Tibial nerve (tissue), 4 donors: ENCODE results near the gene TBC1D4. TPM values are rescaled to one million over a fixed set of nuclear protein-coding genes. Genes with fewer than 3 reads are reported as not detected.
"Not testable (repeated sequence)": the region's sequence is repeated elsewhere in the genome, so short reads cannot be mapped to it uniquely, and the experiment has no call there.

ENCODE experiments used
- DNase-seq, 2 donors: peaks; one replicate each; pipeline ENCODE4 v3.0.0-alpha.2; 2019; ENCODE audit warnings: low spot score in 2 of 2
- H3K27ac ChIP-seq, 4 donors: fragments of 200-600 bp; sonication (generic) in 3 of 4; one replicate each; pipeline ENCODE4 v1.5.1; 2017 to 2019; ENCODE audit warnings: mild to moderate bottlenecking in 1 of 4
- H3K27me3 ChIP-seq, 2 donors: fragments of 200-600 bp; sonication (generic) in 1 of 2; one replicate each; pipeline versions ENCODE4 v1.5.1 to v1.6.0; 2017 to 2019
- H3K36me3 ChIP-seq, 3 donors: fragments of 200-600 bp; sonication (generic); one replicate each; pipeline ENCODE4 v1.5.1; 2018 to 2019
- H3K4me1 ChIP-seq, 4 donors: fragments of 200-600 bp; sonication (generic) in 3 of 4; one replicate each; pipeline ENCODE4 v1.5.1; 2017 to 2019
- H3K4me3 ChIP-seq, 4 donors: fragments of 200-600 bp; sonication (generic) in 3 of 4; one replicate each; pipeline ENCODE4 v1.5.1; 2017 to 2019; ENCODE audit warnings: mild to moderate bottlenecking in 1 of 4, moderate library complexity in 1 of 4
- H3K9me3 ChIP-seq, 4 donors: fragments of 200-600 bp; sonication (generic) in 3 of 4; one replicate each; pipeline ENCODE4 v1.5.1; 2017 to 2019
- EP300 ChIP-seq, 2 donors: sonication (generic); formaldehyde crosslinking; IDR thresholded peaks; one replicate each; pipeline ENCODE4 v1.6.1; 2017; ENCODE audit warnings: antibody characterized with exemption in 2 of 2, mild to moderate bottlenecking in 1 of 2
- POLR2A ChIP-seq, 2 donors: fragments of 450-650 bp; IDR thresholded peaks; one replicate each; pipeline ENCODE4 v1.6.1; 2017; ENCODE audit warnings: antibody characterized with exemption in 2 of 2, mild to moderate bottlenecking in 2 of 2, moderate library complexity in 2 of 2
- WGBS, 2 donors: methylation state at CpG; one replicate each; pipeline ENCODE4 v1.1.5; 2018; 5-methylcytosine and 5-hydroxymethylcytosine counted together
- total RNA-seq, 4 donors: library from RNA; depleted of rRNA; stranded (reverse); fragments of >200 nt; gene quantifications; one replicate each; pipeline ENCODE4 v1.1.0, GENCODE V29; 2016
- TF ChIP-seq, protein P1 (sequence below), 5 experiments: fragments of 200-600 bp in 3 of 5; fragments of 450-650 bp in 2 of 5; sonication (generic) in 3 of 5; IDR thresholded peaks; one replicate each; pipeline ENCODE4 v1.5.1; 2016 to 2019; ENCODE audit warnings: antibody characterized with exemption in 5 of 5, mild to moderate bottlenecking in 3 of 5, moderate library complexity in 2 of 5

The TBC1D4 gene
- total RNA-seq, 4 donors from 2014 or later: 17.7 to 45.4 (median 33.4) TPM

GRCh38 chr13:75271846-75272245 lies 210.1 kb downstream of the TBC1D4 start:
- H3K4me3 ChIP-seq: no peak overlapping the region
- no peaks in the 10 kb centered on the region for H3K27me3 ChIP-seq
- DNase-seq: no peak
- 91 to 97% methylated on average over 1 of the region's 1 CpG for WGBS, 2 donors
- no peaks in the 10 kb centered on the region for H3K36me3 ChIP-seq
- H3K9me3 ChIP-seq: peaks cover 0 to 16% (median 0%) of the 10 kb centered on the region in 4 donors
- no peak overlapping the region for H3K27ac ChIP-seq
- TF ChIP-seq EP300 (IDR thresholded peaks at IDR 0.05) (no peak), POLR2A (IDR thresholded peaks at IDR 0.05) (no peak)
- TF ChIP-seq, protein P1, sequence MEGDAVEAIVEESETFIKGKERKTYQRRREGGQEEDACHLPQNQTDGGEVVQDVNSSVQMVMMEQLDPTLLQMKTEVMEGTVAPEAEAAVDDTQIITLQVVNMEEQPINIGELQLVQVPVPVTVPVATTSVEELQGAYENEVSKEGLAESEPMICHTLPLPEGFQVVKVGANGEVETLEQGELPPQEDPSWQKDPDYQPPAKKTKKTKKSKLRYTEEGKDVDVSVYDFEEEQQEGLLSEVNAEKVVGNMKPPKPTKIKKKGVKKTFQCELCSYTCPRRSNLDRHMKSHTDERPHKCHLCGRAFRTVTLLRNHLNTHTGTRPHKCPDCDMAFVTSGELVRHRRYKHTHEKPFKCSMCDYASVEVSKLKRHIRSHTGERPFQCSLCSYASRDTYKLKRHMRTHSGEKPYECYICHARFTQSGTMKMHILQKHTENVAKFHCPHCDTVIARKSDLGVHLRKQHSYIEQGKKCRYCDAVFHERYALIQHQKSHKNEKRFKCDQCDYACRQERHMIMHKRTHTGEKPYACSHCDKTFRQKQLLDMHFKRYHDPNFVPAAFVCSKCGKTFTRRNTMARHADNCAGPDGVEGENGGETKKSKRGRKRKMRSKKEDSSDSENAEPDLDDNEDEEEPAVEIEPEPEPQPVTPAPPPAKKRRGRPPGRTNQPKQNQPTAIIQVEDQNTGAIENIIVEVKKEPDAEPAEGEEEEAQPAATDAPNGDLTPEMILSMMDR (IDR thresholded peaks at IDR 0.05): no peak
- no peaks in the 10 kb centered on the region for H3K4me1 ChIP-seq

DNA sequence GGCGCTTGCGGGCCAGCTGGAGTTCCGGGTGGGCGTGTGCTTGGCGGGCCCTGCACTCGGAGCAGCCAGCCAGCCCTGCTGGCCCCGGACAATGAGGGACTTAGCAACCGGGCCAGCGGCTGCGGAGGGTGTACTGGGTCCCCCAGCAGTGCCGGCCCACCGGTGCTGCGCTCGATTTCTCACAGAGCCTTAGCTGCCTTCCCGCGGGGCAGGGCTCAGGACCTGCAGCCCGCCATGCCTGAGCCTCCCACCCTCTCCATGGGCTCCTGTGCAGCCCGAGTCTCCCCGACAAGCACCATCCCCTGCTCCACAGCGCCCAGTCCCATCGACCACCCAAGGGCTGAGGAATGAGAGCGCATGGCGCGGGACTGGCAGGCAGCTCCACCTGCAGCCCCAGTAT lies 213.5 kb downstream of the TBC1D4 start:
- 95% methylated on average over 4 to 11 of the region's 24 CpGs for WGBS, 2 donors
- DNase-seq, H3K4me3 ChIP-seq: not testable (repeated sequence)

GRCh38 chr13:75264611-75265010 lies 217.4 kb downstream of the TBC1D4 start:
- no peak overlapping the region for H3K4me3 ChIP-seq
- H3K27ac ChIP-seq: no peak overlapping the region
- no peaks in the 10 kb centered on the region for H3K36me3 ChIP-seq
- no peak for DNase-seq
- no peaks in the 10 kb centered on the region for H3K27me3 ChIP-seq
- H3K4me1 ChIP-seq: no peaks in the 10 kb centered on the region
- H3K9me3 ChIP-seq: no peaks in the 10 kb centered on the region
- WGBS, 2 donors: 89 to 94% methylated on average over 2 of the region's 2 CpGs
- TF ChIP-seq EP300 (IDR thresholded peaks at IDR 0.05) (no peak), POLR2A (IDR thresholded peaks at IDR 0.05) (no peak)
- TF ChIP-seq, protein P1 (IDR thresholded peaks at IDR 0.05): no peak

More for the DNA sequence above, 213.5 kb downstream of the TBC1D4 start:
- not testable (repeated sequence) for H3K36me3 ChIP-seq, H3K9me3 ChIP-seq, H3K27me3 ChIP-seq, H3K4me1 ChIP-seq, H3K27ac ChIP-seq

DNA sequence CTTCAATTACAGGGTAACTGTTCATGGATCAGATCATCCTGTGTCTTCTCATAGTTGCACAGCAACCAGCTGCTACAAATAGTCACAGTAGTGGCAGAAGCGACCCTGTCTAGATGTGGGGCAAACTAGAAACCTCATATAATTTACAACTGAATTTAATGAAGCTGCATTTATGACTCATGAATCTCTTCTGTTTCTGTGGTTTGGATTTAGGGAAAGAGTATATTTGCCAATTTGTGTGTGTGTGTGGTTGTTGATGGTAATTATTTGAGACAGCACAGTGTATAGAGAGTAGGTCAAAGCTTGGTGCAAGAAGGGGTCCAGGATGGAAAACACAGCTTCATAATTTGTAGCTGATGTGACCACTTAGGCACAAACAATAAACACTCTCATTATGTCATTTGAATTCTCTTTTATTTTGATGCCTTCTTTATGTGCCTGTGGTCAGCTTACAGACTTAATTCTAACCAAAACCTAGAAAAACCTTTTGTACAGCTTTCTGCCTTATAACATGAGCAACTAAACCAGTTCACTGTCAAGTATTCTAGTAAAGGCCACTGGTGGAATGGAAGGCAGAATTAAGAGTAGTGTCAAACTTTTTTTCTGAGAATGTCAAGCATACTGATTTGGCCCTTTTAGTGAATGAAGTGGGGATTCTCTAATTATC lies 218.1 kb downstream of the TBC1D4 start:
- H3K4me1 ChIP-seq: no peaks in the 10 kb centered on the region
- H3K4me3 ChIP-seq: no peak overlapping the region
- TF ChIP-seq EP300 (IDR thresholded peaks at IDR 0.05): no peak
- TF ChIP-seq POLR2A (IDR thresholded peaks at IDR 0.05): no peak
- TF ChIP-seq, protein P1 (IDR thresholded peaks at IDR 0.05): no peak
- 26 to 58% methylated on average over 1 of the region's 1 CpG for WGBS, 2 donors
- DNase-seq: no peak
- H3K9me3 ChIP-seq: no peaks in the 10 kb centered on the region
- H3K27me3 ChIP-seq: no peaks in the 10 kb centered on the region
- H3K36me3 ChIP-seq: no peaks in the 10 kb centered on the region
- no peak overlapping the region for H3K27ac ChIP-seq

DNA sequence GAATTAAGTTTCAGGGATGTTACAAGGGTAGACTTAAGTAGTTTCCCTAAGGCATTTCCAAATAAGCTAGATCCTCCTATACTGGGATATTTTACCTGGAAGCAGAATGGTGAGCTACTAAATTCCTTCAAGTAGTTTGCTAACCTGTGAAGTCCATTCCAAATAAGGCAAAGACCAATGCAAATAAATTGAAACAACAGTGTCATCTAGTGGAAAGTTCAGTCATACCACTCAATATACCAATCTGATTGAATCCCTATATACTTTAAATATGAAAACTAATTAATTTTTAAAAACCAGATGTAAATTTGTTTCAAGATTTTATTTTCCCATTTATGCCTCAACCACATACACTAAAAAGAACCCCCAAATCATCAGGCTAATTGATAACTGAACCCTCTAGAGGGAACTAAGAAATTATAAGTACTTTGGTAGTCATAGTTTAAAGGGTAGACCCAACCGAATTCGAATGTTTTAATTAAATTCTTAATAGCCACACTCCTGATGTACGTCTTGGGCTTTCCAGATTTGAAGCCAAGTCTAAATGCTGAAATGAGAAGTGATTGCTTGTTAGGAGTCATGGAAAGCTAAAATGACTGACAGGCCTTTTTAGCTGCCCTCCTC lies 223.7 kb downstream of the TBC1D4 start:
- no peak overlapping the region for H3K27ac ChIP-seq
- H3K9me3 ChIP-seq: no peaks in the 10 kb centered on the region
- no peak overlapping the region for H3K4me3 ChIP-seq
- H3K4me1 ChIP-seq: no peaks in the 10 kb centered on the region
- TF ChIP-seq EP300 (IDR thresholded peaks at IDR 0.05) (no peak), POLR2A (IDR thresholded peaks at IDR 0.05) (no peak)
- TF ChIP-seq, protein P1 (IDR thresholded peaks at IDR 0.05): peak; percentile 28 to 44 (median 34)
- 70 to 80% methylated on average over 3 of the region's 3 CpGs for WGBS, 2 donors
- no peak for DNase-seq
- no peaks in the 10 kb centered on the region for H3K27me3 ChIP-seq
- no peaks in the 10 kb centered on the region for H3K36me3 ChIP-seq
